ENCODE results near the gene CNN2. TPM values are rescaled to one million over a fixed set of nuclear protein-coding genes. Genes with fewer than 3 reads are reported as not detected.

The CNN2 gene
- total and polyA plus RNA-seq, 2 of the 4 experiments (the other 2 are of a cell fraction) = 272 to 395 TPM

DNA sequence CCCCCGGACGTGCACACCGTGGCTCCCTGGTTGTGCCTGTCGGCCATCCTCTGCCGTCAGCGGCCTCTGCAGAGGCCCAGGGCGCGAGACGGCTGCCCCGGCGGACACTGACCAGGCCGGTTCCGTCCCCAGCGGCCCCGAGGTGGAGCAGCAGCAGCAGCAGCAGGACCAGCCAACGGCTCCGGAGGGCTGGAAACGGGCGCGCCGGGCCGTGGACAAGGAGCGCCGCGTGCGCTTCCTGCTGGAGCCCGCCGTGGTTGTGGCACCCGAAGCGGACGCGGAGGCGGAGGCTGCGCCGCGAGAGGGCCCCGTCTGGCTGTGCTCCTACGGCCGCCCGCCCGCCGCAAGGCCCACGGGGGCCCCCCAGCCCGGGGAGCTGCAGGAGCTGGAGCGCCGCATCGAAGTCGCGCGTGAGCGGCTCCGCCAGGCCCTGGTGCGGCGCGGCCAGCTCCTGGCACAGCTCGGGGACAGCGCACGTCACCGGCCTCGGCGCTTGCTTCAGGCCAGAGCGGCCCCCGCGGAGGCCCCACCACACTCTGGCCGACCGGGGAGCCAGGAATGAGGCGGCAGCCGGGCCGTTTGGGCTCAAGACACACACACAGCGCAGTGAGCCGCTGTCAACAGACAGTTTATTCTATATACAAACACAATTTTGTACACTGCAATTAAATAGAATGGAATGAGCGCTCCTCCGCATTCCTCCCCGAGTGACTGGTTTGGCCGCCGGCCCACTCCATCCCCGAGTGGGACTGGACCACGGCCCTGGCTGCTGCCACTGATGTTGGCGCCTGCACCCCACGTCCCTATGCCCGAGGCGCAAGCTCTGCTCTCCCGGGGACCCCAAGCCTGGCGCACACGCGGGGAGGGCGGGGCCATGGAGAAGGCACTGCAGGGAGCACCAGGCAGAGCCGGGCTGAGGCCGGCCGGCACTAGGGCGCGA lies 17.1 kb upstream of the CNN2 start:
- H2AFZ ChIP-seq (replicated peaks; ENCODE audit: low read length, poor library complexity) = peak overlapping the region; percentile 77
- H3K56ac ChIP-seq (ENCODE audit: extremely low read depth, insufficient read depth, low read length) = no peak overlapping the region
- H3K9ac ChIP-seq (ENCODE audit: low read depth, low read length) = no peak overlapping the region
- BruUV-seq (replicated peaks) = TSS peak; percentile 74
- H4K8ac ChIP-seq (ENCODE audit: low read depth in 2 of 2, low read length in 2 of 2) = 0 out of 4 replicates have a peak overlapping the region, but pooled peaks of 1 of the 2 experiments have one; percentile 8
- in situ Hi-C loops (cut with MboI; ENCODE audit: low sequenced_read_pairs) = no loop called here
- H2AK5ac ChIP-seq (ENCODE audit: low read depth, low read length) = peak overlapping the region; percentile 77; the same call in 1 of the 2 replicates
- peaks cover 0 to 28% of the 10 kb centered on the region in 2 experiments; a peak in 3 of 4 replicates for H3K79me1 ChIP-seq (ENCODE audit: low read depth in 1 of 2, low read length in 2 of 2)
- peak overlapping the region; percentile 80 for H4K91ac ChIP-seq (ENCODE audit: insufficient read depth, low read depth, low read length)
- H2BK120ac ChIP-seq (ENCODE audit: low read depth, low read length) = peak overlapping the region; percentile 77
- ATAC-seq (ENCODE audit: low read depth) (peak; percentile 91), DNase-seq (peak; percentile 83)
- no peak overlapping the region for H3K4me3 ChIP-seq (ENCODE audit: insufficient read depth, low read depth, low read length)
- H3K27ac ChIP-seq (ENCODE audit: insufficient read depth, low read length) = peak overlapping the region; percentile 81
- H2BK5ac ChIP-seq (ENCODE audit: low read depth, low read length, poor library complexity, severe bottlenecking) = peak overlapping the region; percentile 75
- H2BK20ac ChIP-seq (ENCODE audit: low read depth, low read length) = no peak overlapping the region
- no peak overlapping the region; the same call in 2 of the 3 replicates for H2BK15ac ChIP-seq (ENCODE audit: low read depth, low read length)
- H3K9me3 ChIP-seq (ENCODE audit: control insufficient read depth, insufficient read depth, low read length) = no peaks in the 10 kb centered on the region
- H4K5ac ChIP-seq (ENCODE audit: low read depth, low read length) = no peak overlapping the region
- H3K4me2 ChIP-seq (ENCODE audit: low read depth, low read length) = no peak overlapping the region; the same call in 1 of the 2 replicates
- ChIA-PET POLR2A (ENCODE audit: unreplicated experiment) (interaction anchor here (0.6 kb wide), 1 partner anchor 17 kb away, joined by 3 read pairs; the partner anchor contains the start of gene CNN2), CTCF (interaction anchor here (0.6 to 1.4 kb wide), 4 partner anchors 12 to 57 kb away, joined by 3 to 4 read pairs (median 3); partner anchors contain the start of gene ABCA7)
- H3K4me1 ChIP-seq (ENCODE audit: control insufficient read depth, insufficient read depth, low read length) = peaks cover 17% of the 10 kb centered on the region
- H4K20me1 ChIP-seq (ENCODE audit: insufficient read depth, low read length) = peaks cover 39% of the 10 kb centered on the region
- intact Hi-C loops (cut with micrococcal nuclease) = loop anchor here (2.0 kb wide), 1 partner anchor 231 kb away; the partner anchor contains the start of gene ATP5F1D
- dilution Hi-C loops (cut with HindIII; ENCODE audit: low sequenced_read_pairs, unreplicated experiment) = no loop called here
- H3K36me3 ChIP-seq (ENCODE audit: control insufficient read depth, insufficient read depth, low read length) = peaks cover 38% of the 10 kb centered on the region
- 37% methylated on average over 53 of the region's 92 CpGs; no CpG with 5 or more reads in 1 of the 2 experiments for WGBS, 2 experiments (ENCODE audit: extremely low coverage in 2 of 2, insufficient read length in 1 of 2)
- peak overlapping the region; percentile 90 for H2AK9ac ChIP-seq (replicated peaks; ENCODE audit: low read depth, low read length, poor library complexity)
- H3K14ac ChIP-seq (replicated peaks; ENCODE audit: low read depth, low read length) = no peak overlapping the region
- H3K9me1 ChIP-seq (ENCODE audit: insufficient read depth, low read length) = no peaks in the 10 kb centered on the region
- TF ChIP-seq RCOR1 (IDR thresholded peaks at IDR 0.05; ENCODE audit: insufficient replicate concordance, low read length) (peak; percentile 38), MXI1 (IDR thresholded peaks at IDR 0.05; ENCODE audit: borderline replicate concordance, low read depth, low read length) (0 out of 2 replicates have a peak, but pooled peaks have one; percentile 33), POLR2A (IDR thresholded peaks at IDR 0.05; ENCODE audit: low read depth, low read length) (no peak), NFE2L2 (IDR thresholded peaks at IDR 0.05; ENCODE audit: low read depth, low read length) (no peak), CEBPB (IDR thresholded peaks at IDR 0.05; ENCODE audit: low read depth, low read length) (peak; percentile 35; the same call in 1 of the 2 replicates), SMC3 (IDR thresholded peaks at IDR 0.05; ENCODE audit: low read depth, low read length) (0 out of 2 replicates have a peak, but pooled peaks have one; percentile 8), MAZ (IDR thresholded peaks at IDR 0.05; ENCODE audit: borderline replicate concordance, low read depth, low read length) (peak; percentile 62; the same call in 1 of the 2 replicates)
- TF ChIP-seq, protein P1, sequence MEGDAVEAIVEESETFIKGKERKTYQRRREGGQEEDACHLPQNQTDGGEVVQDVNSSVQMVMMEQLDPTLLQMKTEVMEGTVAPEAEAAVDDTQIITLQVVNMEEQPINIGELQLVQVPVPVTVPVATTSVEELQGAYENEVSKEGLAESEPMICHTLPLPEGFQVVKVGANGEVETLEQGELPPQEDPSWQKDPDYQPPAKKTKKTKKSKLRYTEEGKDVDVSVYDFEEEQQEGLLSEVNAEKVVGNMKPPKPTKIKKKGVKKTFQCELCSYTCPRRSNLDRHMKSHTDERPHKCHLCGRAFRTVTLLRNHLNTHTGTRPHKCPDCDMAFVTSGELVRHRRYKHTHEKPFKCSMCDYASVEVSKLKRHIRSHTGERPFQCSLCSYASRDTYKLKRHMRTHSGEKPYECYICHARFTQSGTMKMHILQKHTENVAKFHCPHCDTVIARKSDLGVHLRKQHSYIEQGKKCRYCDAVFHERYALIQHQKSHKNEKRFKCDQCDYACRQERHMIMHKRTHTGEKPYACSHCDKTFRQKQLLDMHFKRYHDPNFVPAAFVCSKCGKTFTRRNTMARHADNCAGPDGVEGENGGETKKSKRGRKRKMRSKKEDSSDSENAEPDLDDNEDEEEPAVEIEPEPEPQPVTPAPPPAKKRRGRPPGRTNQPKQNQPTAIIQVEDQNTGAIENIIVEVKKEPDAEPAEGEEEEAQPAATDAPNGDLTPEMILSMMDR (conservative IDR thresholded peaks at IDR 0.05; ENCODE audit: low read depth, low read length) = 0 out of 2 replicates have a peak, but pooled peaks have one; percentile 3
- H3K23ac ChIP-seq (ENCODE audit: low read depth, low read length) = no peak overlapping the region
- peak overlapping the region; percentile 77 for H3K4ac ChIP-seq (ENCODE audit: low read depth, low read length)
- H3K27me3 ChIP-seq (ENCODE audit: control insufficient read depth, insufficient read depth, low read length) = no peaks in the 10 kb centered on the region
- H3K18ac ChIP-seq (ENCODE audit: low read depth, low read length) = no peak overlapping the region; the same call in 1 of the 2 replicates
